GM23338 (cell line): ENCODE data around the gene RUSF1. TPM values are rescaled to one million over a fixed set of nuclear protein-coding genes. Genes with fewer than 3 reads are reported as not detected.

Source experiments
- ATAC-seq: fragments of 200-7000 bp; cut with Tn5 transposase; 3 replicates; pipeline ENCODE4 v1.9.1; 2020
- DNase-seq: peaks from one replicate; pipeline ENCODE4 v3.0.0-alpha.2; 2015; ENCODE audit warnings: low spot score
- H2AFZ ChIP-seq: fragments of 200-600 bp; sonication (generic); 2 replicates; pipeline ENCODE4 v1.8.0; 2016; ENCODE audit warnings: antibody characterized with exemption, mild to moderate bottlenecking, moderate library complexity
- H3F3A ChIP-seq: fragments of 200-600 bp; sonication (generic); replicated peaks from 2 replicates; pipeline ENCODE4 v1.8.0; 2017; ENCODE audit warnings: antibody characterized with exemption, mixed run types, low read depth
- H3K27ac ChIP-seq: fragments of 200-600 bp; sonication (generic); 2 replicates; pipeline ENCODE4 v1.6.1; 2016; ENCODE audit warnings: low read depth
- H3K27me3 ChIP-seq: fragments of 200-600 bp; sonication (generic); 2 replicates; pipeline ENCODE4 v1.8.0; 2016; ENCODE audit warnings: mild to moderate bottlenecking, mixed run types, moderate library complexity; ENCODE audit not compliant: insufficient read depth
- H3K36me3 ChIP-seq: fragments of 200-600 bp; sonication (generic); 2 replicates; pipeline ENCODE4 v1.8.0; 2016; ENCODE audit warnings: mild to moderate bottlenecking; ENCODE audit not compliant: insufficient read depth
- H3K4me1 ChIP-seq: fragments of 200-600 bp; sonication (generic); 2 replicates; pipeline ENCODE4 v1.8.0; 2016; ENCODE audit warnings: mild to moderate bottlenecking, moderate library complexity; ENCODE audit not compliant: insufficient read depth
- H3K4me2 ChIP-seq: fragments of 200-600 bp; sonication (generic); 2 replicates; pipeline ENCODE4 v1.7.1; 2017; ENCODE audit warnings: mixed run types
- H3K4me3 ChIP-seq: fragments of 200-600 bp; sonication (generic); 2 replicates; pipeline ENCODE4 v1.6.1; 2016; ENCODE audit warnings: mixed run types
- H3K79me2 ChIP-seq: fragments of 200-600 bp; sonication (generic); replicated peaks from 2 replicates; pipeline ENCODE4 v1.8.0; 2017; ENCODE audit warnings: mild to moderate bottlenecking; ENCODE audit not compliant: insufficient read depth
- H3K9me2 ChIP-seq: fragments of 200-600 bp; sonication (generic); 2 replicates; pipeline ENCODE4 v1.8.0; 2017; ENCODE audit not compliant: insufficient read depth
- H4K20me1 ChIP-seq: fragments of 200-600 bp; sonication (generic); replicated peaks from 2 replicates; pipeline ENCODE4 v1.8.0; 2017; ENCODE audit warnings: mild to moderate bottlenecking; ENCODE audit not compliant: insufficient read depth
- H3K27ac Mint-ChIP-seq: 2 replicates; pipeline ENCODE4 v1.8.0; 2020; ENCODE audit warnings: inconsistent platforms, mild to moderate bottlenecking, moderate library complexity, mixed read lengths
- H3K27me3 Mint-ChIP-seq: 3 replicates; pipeline ENCODE4 v1.8.0; 2022; ENCODE audit warnings: low read depth, mild to moderate bottlenecking, moderate library complexity, mixed read lengths, inconsistent platforms; ENCODE audit not compliant: insufficient read depth, poor library complexity
- H3K36me3 Mint-ChIP-seq: 3 replicates; pipeline ENCODE4 v1.8.0; 2021; ENCODE audit warnings: low read depth, mild to moderate bottlenecking, inconsistent platforms, moderate library complexity, mixed read lengths
- H3K4me1 Mint-ChIP-seq: 3 replicates; pipeline ENCODE4 v1.8.0; 2020; ENCODE audit warnings: mild to moderate bottlenecking, inconsistent platforms, mixed read lengths
- H3K4me3 Mint-ChIP-seq: 3 replicates; pipeline ENCODE4 v1.8.0; 2021; ENCODE audit warnings: moderate library complexity, mild to moderate bottlenecking, inconsistent platforms, mixed read lengths
- H3K9me3 Mint-ChIP-seq: 3 replicates; pipeline ENCODE4 v1.8.0; 2020; ENCODE audit warnings: moderate library complexity, mild to moderate bottlenecking, inconsistent platforms, mixed read lengths
- EZH2 ChIP-seq: fragments of 200-600 bp; sonication (generic); IDR thresholded peaks from one replicate; pipeline ENCODE4 v1.8.0; 2017; ENCODE audit warnings: antibody characterized with exemption, mild to moderate bottlenecking, low read depth; ENCODE audit not compliant: unreplicated experiment
- EZH2phosphoT487 ChIP-seq: fragments of 200-600 bp; sonication (generic); IDR thresholded peaks from one replicate; pipeline ENCODE4 v1.8.1; 2018; ENCODE audit warnings: antibody characterized with exemption; ENCODE audit not compliant: unreplicated experiment
- JUNB ChIP-seq: IDR thresholded peaks from one replicate; pipeline ENCODE4 v1.6.1; 2016; ENCODE audit warnings: antibody characterized with exemption; ENCODE audit not compliant: unreplicated experiment
- NANOG ChIP-seq: IDR thresholded peaks from 2 replicates; pipeline ENCODE4 v1.6.1; 2016; ENCODE audit warnings: antibody characterized with exemption, borderline replicate concordance
- POLR2AphosphoS5 ChIP-seq: IDR thresholded peaks from 2 replicates; pipeline ENCODE4 v1.6.1; 2016; ENCODE audit warnings: antibody characterized with exemption, low read depth
- REST ChIP-seq: IDR thresholded peaks from one replicate; pipeline ENCODE4 v1.6.1; 2018; ENCODE audit warnings: antibody characterized with exemption; ENCODE audit not compliant: unreplicated experiment
- STAT1 ChIP-seq: IDR thresholded peaks from one replicate; pipeline ENCODE4 v1.6.1; 2016; ENCODE audit warnings: antibody characterized with exemption; ENCODE audit not compliant: unreplicated experiment
- ZNF114 ChIP-seq: fragments of 250-450 bp; sonication (Bioruptor Pico); IDR thresholded peaks from 2 replicates; pipeline ENCODE4 v1.5.0; 2020; ENCODE audit warnings: mild to moderate bottlenecking, moderate library complexity
- ZNF331 ChIP-seq: fragments of 250-450 bp; sonication (Bioruptor Pico); IDR thresholded peaks from 2 replicates; pipeline ENCODE4 v1.5.0; 2020; ENCODE audit warnings: low read depth, mild to moderate bottlenecking, moderate library complexity
- ZNF462 ChIP-seq: fragments of 250-450 bp; sonication (Bioruptor Pico); IDR thresholded peaks from 2 replicates; pipeline ENCODE4 v1.5.0; 2020; ENCODE audit warnings: mild to moderate bottlenecking, moderate library complexity
- polyA plus RNA-seq: library from polyadenylated mRNA; unstranded; fragments of >200 nt; fragmentation: Nextera tagmentation; extraction: Ambion mirVana; gene quantifications from 2 replicates; pipeline ENCODE4 v1.2.1, GENCODE V29; 2016
- total RNA-seq: library from RNA; depleted of rRNA; stranded (reverse); fragments of >200 nt; shearing (Covaris generic); gene quantifications from 2 replicates; pipeline ENCODE4 v1.2.3, GENCODE V29; 2014
- TF ChIP-seq, protein P1 (sequence below), 2 experiments: fragments of 200-600 bp in 1 of 2; sonication (generic) in 1 of 2; conservative IDR thresholded peaks; 2 replicates each; pipeline versions ENCODE4 v1.5.1 to v1.6.1; 2016 to 2017; ENCODE audit warnings: antibody characterized with exemption in 2 of 2, low read depth in 2 of 2, mild to moderate bottlenecking in 2 of 2, moderate library complexity in 1 of 2
- TF ChIP-seq, protein P2 (sequence below): IDR thresholded peaks from 2 replicates; pipeline ENCODE4 v1.6.1; 2016; ENCODE audit warnings: antibody characterized with exemption

RUSF1 gene
- total and polyA plus RNA-seq, 2 experiments from 2014 or later: 8.9 to 36.1 TPM

GRCh38 chr16:31531096-31531495, 22.9 kb upstream of the RUSF1 start (continued):
- TF ChIP-seq REST (no peak), EZH2phosphoT487 (no peak), EZH2 (no peak), STAT1 (no peak), JUNB (no peak), ZNF114 (CRISPR knock-in tag) (no peak), POLR2AphosphoS5 (no peak), ZNF331 (no peak), NANOG (no peak)
- TF ChIP-seq, protein P1, sequence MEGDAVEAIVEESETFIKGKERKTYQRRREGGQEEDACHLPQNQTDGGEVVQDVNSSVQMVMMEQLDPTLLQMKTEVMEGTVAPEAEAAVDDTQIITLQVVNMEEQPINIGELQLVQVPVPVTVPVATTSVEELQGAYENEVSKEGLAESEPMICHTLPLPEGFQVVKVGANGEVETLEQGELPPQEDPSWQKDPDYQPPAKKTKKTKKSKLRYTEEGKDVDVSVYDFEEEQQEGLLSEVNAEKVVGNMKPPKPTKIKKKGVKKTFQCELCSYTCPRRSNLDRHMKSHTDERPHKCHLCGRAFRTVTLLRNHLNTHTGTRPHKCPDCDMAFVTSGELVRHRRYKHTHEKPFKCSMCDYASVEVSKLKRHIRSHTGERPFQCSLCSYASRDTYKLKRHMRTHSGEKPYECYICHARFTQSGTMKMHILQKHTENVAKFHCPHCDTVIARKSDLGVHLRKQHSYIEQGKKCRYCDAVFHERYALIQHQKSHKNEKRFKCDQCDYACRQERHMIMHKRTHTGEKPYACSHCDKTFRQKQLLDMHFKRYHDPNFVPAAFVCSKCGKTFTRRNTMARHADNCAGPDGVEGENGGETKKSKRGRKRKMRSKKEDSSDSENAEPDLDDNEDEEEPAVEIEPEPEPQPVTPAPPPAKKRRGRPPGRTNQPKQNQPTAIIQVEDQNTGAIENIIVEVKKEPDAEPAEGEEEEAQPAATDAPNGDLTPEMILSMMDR (conservative IDR thresholded peaks at IDR 0.05; ENCODE audit: low read depth in 2 of 2): no peak

DNA sequence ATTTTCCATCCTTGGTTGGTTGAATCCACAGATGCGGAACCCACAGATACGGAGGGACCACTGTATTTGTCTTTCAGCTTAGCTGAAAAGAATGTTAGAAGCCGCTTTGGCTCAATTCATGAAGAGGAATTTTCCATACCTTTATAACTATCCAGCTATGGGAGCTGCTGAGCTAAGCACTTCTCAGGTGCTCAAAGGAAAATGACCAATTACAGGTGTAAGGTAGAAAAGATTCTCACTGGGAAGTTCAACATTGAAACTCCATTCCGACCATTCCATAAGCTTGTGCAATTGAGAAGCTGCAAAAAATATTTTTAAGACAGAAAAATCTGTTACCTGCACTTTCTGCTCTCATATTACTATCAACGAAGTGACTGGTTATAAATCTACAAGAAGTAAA, 22.2 kb upstream of the RUSF1 start:
- peaks cover 28% of the 10 kb centered on the region for H3K4me1 Mint-ChIP-seq
- peak overlapping the region; percentile 96 for H2AFZ ChIP-seq
- H3F3A ChIP-seq: peaks cover 3% of the 10 kb centered on the region; the same call in 1 of the 2 replicates
- DNase-seq: no peak
- no peak overlapping the region for H3K27ac ChIP-seq
- no peaks in the 10 kb centered on the region; the same call in 1 of the 3 replicates for H3K9me3 Mint-ChIP-seq
- ATAC-seq: no peak
- H3K27me3 Mint-ChIP-seq: peaks cover 23% of the 10 kb centered on the region
- peaks cover 79% of the 10 kb centered on the region for H3K27me3 ChIP-seq
- no peaks in the 10 kb centered on the region for H3K79me2 ChIP-seq
- H3K4me3 Mint-ChIP-seq: peak overlapping the region; percentile 83
- H3K27ac Mint-ChIP-seq: no peak overlapping the region
- H3K4me2 ChIP-seq: peak overlapping the region; percentile 85
- no peaks in the 10 kb centered on the region for H3K36me3 Mint-ChIP-seq
- H3K4me3 ChIP-seq: peak overlapping the region; percentile 76
- no peaks in the 10 kb centered on the region for H4K20me1 ChIP-seq
- no peaks in the 10 kb centered on the region for H3K36me3 ChIP-seq
- H3K9me2 ChIP-seq: no peaks in the 10 kb centered on the region
- H3K4me1 ChIP-seq: peaks cover 18% of the 10 kb centered on the region
- TF ChIP-seq, protein P2, sequence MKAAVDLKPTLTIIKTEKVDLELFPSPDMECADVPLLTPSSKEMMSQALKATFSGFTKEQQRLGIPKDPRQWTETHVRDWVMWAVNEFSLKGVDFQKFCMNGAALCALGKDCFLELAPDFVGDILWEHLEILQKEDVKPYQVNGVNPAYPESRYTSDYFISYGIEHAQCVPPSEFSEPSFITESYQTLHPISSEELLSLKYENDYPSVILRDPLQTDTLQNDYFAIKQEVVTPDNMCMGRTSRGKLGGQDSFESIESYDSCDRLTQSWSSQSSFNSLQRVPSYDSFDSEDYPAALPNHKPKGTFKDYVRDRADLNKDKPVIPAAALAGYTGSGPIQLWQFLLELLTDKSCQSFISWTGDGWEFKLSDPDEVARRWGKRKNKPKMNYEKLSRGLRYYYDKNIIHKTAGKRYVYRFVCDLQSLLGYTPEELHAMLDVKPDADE: no peak
- no peak for TF ChIP-seq ZNF462 (CRISPR knock-in tag)
